ENCODE measurements around the gene CCT4. TPM values are rescaled to one million over a fixed set of nuclear protein-coding genes. Genes with fewer than 3 reads are reported as not detected.
"Not testable (repeated sequence)": the region's sequence is repeated elsewhere in the genome, so short reads cannot be mapped to it uniquely, and the experiment has no call there.

CCT4 gene
- polyA plus RNA-seq, 2 of the 4 experiments (the other 2 are of a cell fraction): 352 to 361 TPM

DNA sequence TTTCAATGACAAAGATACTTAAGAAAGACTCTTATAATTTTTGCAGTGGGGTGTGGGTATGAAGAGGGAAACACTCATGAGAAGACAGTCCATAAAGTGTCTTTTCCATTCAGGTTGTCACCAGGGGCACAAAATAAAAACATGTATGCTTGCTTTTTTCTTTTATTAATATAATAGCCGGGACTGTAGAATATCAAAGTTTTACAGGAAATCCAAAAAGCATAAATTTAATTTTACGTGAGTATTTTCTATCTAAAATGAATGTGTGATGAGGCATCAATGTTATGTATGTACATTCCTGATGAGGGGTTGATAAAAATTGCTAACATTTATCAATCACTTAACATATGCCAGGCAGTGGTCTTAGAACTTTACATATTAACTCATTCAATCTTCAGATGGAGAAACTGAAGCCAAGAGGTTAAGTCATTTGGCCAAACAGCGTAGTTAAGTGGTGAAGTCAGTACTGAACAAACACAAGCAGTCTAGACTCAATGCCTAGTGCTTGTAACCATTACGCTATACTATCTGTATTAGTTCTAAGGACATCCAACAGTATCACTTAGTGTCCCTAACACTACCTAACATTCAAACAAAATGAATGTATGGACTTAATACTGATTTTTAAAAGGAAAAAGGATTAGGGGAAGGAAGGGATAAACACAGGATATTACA, 10.7 kb downstream of the CCT4 start:
- Histone ChIP-seq H3K4me2 (peak overlapping the region; percentile 53), H3K27ac (peak overlapping the region; percentile 65 to 68), H3K4me3 (no peak overlapping the region; the same call in 2 of the 3 replicates), H3K9me3 (no peaks in the 10 kb centered on the region), H3K4me1 (peaks cover 41% of the 10 kb centered on the region)
- FAIRE-seq (peak; percentile 51), ATAC-seq (peak; percentile 93 to 94), DNase-seq (ENCODE audit: low read depth in 1 of 2, low spot score in 1 of 2) (peak in 1 of 2 experiments; percentile 76)
- ChIA-PET POLR2A (interaction anchor here (0.5 kb wide), 1 partner anchor 17 kb away, joined by 3 read pairs; no protein-coding TSS in a partner anchor), CTCF (no interaction called here)
- TF ChIP-seq FOSL2 (IDR thresholded peaks at IDR 0.05): no peak
- peak; percentile 43 for TF ChIP-seq FOSL2 (CRISPR knock-in tag; IDR thresholded peaks at IDR 0.05)
- no peak for TF ChIP-seq HOXB13 (CRISPR knock-in tag; IDR thresholded peaks at IDR 0.05; ENCODE audit: low read depth)
- peak; percentile 12; the same call in 1 of the 2 replicates for TF ChIP-seq GATA3 (IDR thresholded peaks at IDR 0.05; ENCODE audit: borderline replicate concordance)
- TF ChIP-seq, protein P1, sequence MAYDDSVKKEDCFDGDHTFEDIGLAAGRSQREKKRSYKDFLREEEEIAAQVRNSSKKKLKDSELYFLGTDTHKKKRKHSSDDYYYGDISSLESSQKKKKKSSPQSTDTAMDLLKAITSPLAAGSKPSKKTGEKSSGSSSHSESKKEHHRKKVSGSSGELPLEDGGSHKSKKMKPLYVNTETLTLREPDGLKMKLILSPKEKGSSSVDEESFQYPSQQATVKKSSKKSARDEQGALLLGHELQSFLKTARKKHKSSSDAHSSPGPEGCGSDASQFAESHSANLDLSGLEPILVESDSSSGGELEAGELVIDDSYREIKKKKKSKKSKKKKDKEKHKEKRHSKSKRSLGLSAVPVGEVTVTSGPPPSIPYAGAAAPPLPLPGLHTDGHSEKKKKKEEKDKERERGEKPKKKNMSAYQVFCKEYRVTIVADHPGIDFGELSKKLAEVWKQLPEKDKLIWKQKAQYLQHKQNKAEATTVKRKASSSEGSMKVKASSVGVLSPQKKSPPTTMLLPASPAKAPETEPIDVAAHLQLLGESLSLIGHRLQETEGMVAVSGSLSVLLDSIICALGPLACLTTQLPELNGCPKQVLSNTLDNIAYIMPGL (CRISPR knock-in tag; IDR thresholded peaks at IDR 0.05; ENCODE audit: borderline replicate concordance): no peak
- TF ChIP-seq, protein P2, sequence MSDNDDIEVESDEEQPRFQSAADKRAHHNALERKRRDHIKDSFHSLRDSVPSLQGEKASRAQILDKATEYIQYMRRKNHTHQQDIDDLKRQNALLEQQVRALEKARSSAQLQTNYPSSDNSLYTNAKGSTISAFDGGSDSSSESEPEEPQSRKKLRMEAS (IDR thresholded peaks at IDR 0.05): no peak
- no peak for TF ChIP-seq POLR2A (IDR thresholded peaks at IDR 0.05; ENCODE audit: low read length)
- TF ChIP-seq EHF (CRISPR knock-in tag; IDR thresholded peaks at IDR 0.05): no peak
- TF ChIP-seq ZSCAN20 (CRISPR knock-in tag; IDR thresholded peaks at IDR 0.05): no peak
- no peak for TF ChIP-seq HEYL (CRISPR knock-in tag; IDR thresholded peaks at IDR 0.05)
- no peak for TF ChIP-seq RNF2 (IDR thresholded peaks at IDR 0.05; ENCODE audit: borderline replicate concordance, low read depth)
- TF ChIP-seq ATOH8 (CRISPR knock-in tag; IDR thresholded peaks at IDR 0.05; ENCODE audit: low read depth): no peak
- TF ChIP-seq HOXA7 (CRISPR knock-in tag; IDR thresholded peaks at IDR 0.05): no peak
- TF ChIP-seq BHLHE40 (IDR thresholded peaks at IDR 0.05; ENCODE audit: low read depth, low read length): no peak
- 54% methylated on average over 4 of the region's 4 CpGs for WGBS (ENCODE audit: missing lambda C conversion rate)

DNA sequence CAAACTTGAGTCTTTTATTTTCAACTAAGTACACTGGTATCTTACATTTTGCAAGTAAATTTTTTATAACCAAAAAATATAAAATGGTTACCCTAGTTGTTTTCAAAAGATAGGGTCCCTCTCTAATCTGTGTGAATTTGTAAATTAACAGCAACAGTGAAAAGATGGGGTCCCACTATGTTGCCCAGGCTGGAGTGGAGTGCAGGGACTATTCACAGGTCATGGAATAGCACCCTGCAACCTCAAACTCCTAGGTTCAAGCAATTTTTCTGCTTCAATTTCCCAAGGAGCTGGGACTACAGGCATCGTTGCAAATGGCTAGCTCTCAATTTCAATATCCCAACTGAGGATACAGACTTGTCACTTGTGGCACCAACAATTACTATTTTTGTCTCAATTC, 12.1 kb downstream of the CCT4 start:
- ChIA-PET CTCF (interaction anchor here (1.1 kb wide), 1 partner anchor 25 kb away, joined by 5 read pairs; no protein-coding TSS in a partner anchor), POLR2A (no interaction called here)
- DNase-seq (ENCODE audit: low read depth in 1 of 2, low spot score in 1 of 2) (no peak), FAIRE-seq (no peak), ATAC-seq (no peak)
- TF ChIP-seq ZFP36 (IDR thresholded peaks at IDR 0.05; ENCODE audit: borderline replicate concordance, partially characterized antibody): no peak
- TF ChIP-seq MAFK (IDR thresholded peaks at IDR 0.05; ENCODE audit: partially characterized antibody): no peak
- no peak for TF ChIP-seq KDM5A (IDR thresholded peaks at IDR 0.05)
- Histone ChIP-seq H3K27ac (peak overlapping the region; percentile 2 to 65; a peak in 2 of 6 replicates), H3K4me1 (peaks cover 41% of the 10 kb centered on the region), H3K4me3 (no peak overlapping the region), H3K9me3 (no peaks in the 10 kb centered on the region), H3K4me2 (no peak overlapping the region)
- 70% methylated on average over 1 of the region's 1 CpG for WGBS (ENCODE audit: missing lambda C conversion rate)

GRCh38 chr2:61866482-61867089, 21.9 kb downstream of the CCT4 start:
- DNase-seq (ENCODE audit: low read depth in 1 of 2, low spot score in 1 of 2); CTCF ChIA-PET; FAIRE-seq; H3K27ac ChIP-seq; H3K4me2 ChIP-seq; ATAC-seq; H3K9me3 ChIP-seq; H3K4me1 ChIP-seq; H3K4me3 ChIP-seq; TF ChIP-seq FOSL2 (IDR thresholded peaks at IDR 0.05): not testable (repeated sequence)
- TF ChIP-seq FOSL2 (CRISPR knock-in tag; IDR thresholded peaks at IDR 0.05) (peak; percentile 50), JUN (IDR thresholded peaks at IDR 0.05) (peak in 1 of 2 experiments; percentile 26; a peak in 1 of 5 replicates)
- POLR2A ChIA-PET: interaction anchor here (3.4 kb wide), 1 partner anchor 12 kb away, joined by 19 read pairs; the partner anchor contains the start of gene FAM161A
- 92% methylated on average over 14 of the region's 14 CpGs for WGBS (ENCODE audit: missing lambda C conversion rate)
